SK-N-MC (cell line): ENCODE results near the gene ESPN.

Experiments
- DNase-seq: peaks from one replicate; pipeline ENCODE4 v3.0.0-alpha.2; 2011; ENCODE audit warnings: low read depth, low spot score
- H3K27ac ChIP-seq: fragments of 200-600 bp; sonication (generic); 2 replicates; pipeline ENCODE4 v1.5.1; 2016; ENCODE audit warnings: mixed run types
- H3K36me3 ChIP-seq: fragments of 200-600 bp; sonication (generic); 2 replicates; pipeline ENCODE4 v1.6.1; 2017; ENCODE audit warnings: antibody characterized with exemption, low read length, mixed read lengths; ENCODE audit not compliant: insufficient read depth
- H3K4me3 ChIP-seq: fragments of 200-600 bp; sonication (generic); 2 replicates; pipeline ENCODE4 v1.5.1; 2016
- H3K9ac ChIP-seq: fragments of 200-600 bp; sonication (generic); 2 replicates; pipeline ENCODE4 v1.8.0; 2017; ENCODE audit warnings: mixed run types, mixed read lengths; ENCODE audit not compliant: insufficient read length
- H3K9me3 ChIP-seq: fragments of 200-600 bp; sonication (generic); 2 replicates; pipeline ENCODE4 v1.6.1; 2017; ENCODE audit warnings: low read depth, mild to moderate bottlenecking, antibody characterized with exemption, low read length, moderate library complexity, mixed read lengths
- EZH2 ChIP-seq: fragments of 200-600 bp; sonication (generic); IDR thresholded peaks from one replicate; pipeline ENCODE4 v1.6.1; 2017; ENCODE audit warnings: antibody characterized with exemption
- FOXP2 ChIP-seq: optimal IDR thresholded peaks from 2 replicates; pipeline ENCODE3; 2011; ENCODE audit warnings: mild to moderate bottlenecking, moderate library complexity; ENCODE audit not compliant: insufficient read depth; ENCODE audit errors: extremely low read length, control extremely low read depth
- POLR2AphosphoS5 ChIP-seq: IDR thresholded peaks from 2 replicates; pipeline ENCODE4 v1.6.1; 2012; ENCODE audit warnings: mild to moderate bottlenecking, low read depth, low read length, borderline replicate concordance

ESPN gene

GRCh38 chr1:6399294-6399693 lies 25.3 kb upstream of the ESPN start:
- TF ChIP-seq EZH2 = no peak
- Histone ChIP-seq H3K36me3 (no peaks in the 10 kb centered on the region), H3K9ac (no peak overlapping the region), H3K27ac (no peak overlapping the region), H3K9me3 (no peaks in the 10 kb centered on the region), H3K4me3 (no peak overlapping the region)
- no peak for DNase-seq

DNA sequence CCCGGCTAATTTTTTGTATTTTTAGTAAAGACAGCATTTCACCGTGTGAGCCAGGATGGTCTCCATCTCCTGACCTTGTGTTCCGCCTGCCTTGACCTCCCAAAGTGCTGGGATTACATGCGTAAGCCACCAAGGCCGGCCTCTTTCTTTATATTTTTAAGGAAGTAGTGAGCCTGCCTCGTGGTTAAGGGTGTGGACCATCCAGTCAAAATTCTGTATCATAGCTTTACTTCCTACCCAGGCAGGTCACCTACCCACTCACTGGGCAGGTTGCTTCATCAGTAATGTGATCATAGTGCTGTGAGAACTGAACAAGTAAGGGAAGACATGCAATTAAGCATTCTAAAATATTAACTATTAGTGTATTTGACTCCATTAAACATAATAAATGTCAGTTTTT lies 22.9 kb upstream of the ESPN start:
- no peak overlapping the region for H3K4me3 ChIP-seq
- no peaks in the 10 kb centered on the region for H3K9me3 ChIP-seq
- no peak overlapping the region for H3K9ac ChIP-seq
- no peak for TF ChIP-seq FOXP2
- no peak for TF ChIP-seq EZH2
- no peak for TF ChIP-seq POLR2AphosphoS5
- H3K36me3 ChIP-seq = no peaks in the 10 kb centered on the region
- DNase-seq = no peak
- no peak overlapping the region for H3K27ac ChIP-seq

DNA sequence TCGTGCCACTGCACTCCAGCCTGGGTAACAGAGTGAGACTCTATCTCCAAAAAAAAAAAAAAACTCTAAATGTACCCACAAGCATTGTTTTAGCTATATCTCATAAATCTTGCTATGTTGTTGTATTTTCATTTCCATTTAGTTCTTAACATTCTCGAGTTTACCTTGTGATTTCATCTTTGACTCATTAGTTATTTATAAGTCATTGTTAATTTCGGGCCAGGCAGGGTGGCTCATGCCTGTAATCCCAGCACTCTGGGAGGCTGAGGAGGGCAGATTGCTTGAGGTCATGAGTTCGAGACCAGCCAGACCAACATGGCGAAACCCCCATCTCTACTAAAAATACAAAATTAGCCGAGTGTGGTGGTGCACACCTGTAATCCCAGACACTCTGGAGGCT lies 16.6 kb upstream of the ESPN start:
- Histone ChIP-seq H3K9ac (no peak overlapping the region), H3K4me3 (no peak overlapping the region), H3K9me3 (no peaks in the 10 kb centered on the region), H3K36me3 (no peaks in the 10 kb centered on the region), H3K27ac (no peak overlapping the region)
- DNase-seq = no peak
- no peak for TF ChIP-seq POLR2AphosphoS5

- Histone ChIP-seq H3K9me3 (no peaks in the 10 kb centered on the region), H3K36me3 (no peaks in the 10 kb centered on the region), H3K4me3 (no peak overlapping the region), H3K27ac (no peak overlapping the region), H3K9ac (no peak overlapping the region)
- DNase-seq = no peak
- TF ChIP-seq POLR2AphosphoS5 (no peak), FOXP2 (no peak), EZH2 (no peak)
Observed at GRCh38 chr1:6409053-6409452, 15.5 kb upstream of the ESPN start.

DNA sequence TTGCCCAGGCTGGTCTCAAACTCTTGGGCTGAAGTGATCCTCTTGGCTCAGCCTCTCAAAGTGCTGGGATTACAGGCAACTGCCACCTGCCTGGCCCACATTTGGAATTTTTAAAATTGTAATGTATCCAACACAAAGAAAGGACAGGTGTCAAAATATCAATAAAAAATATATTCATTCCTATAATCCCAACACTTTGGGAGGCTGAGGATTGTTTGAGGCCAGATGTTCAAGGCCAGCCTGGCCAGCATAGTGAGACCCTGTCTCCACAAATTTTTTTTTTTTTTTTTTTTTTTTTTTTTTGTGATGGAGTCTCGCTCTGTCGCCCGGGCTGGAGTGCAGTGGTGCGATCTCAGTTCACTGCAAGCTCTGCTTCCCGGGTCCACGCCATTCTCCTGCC lies 14.8 kb upstream of the ESPN start:
- Histone ChIP-seq H3K4me3 (no peak overlapping the region), H3K36me3 (no peaks in the 10 kb centered on the region), H3K9me3 (no peaks in the 10 kb centered on the region), H3K27ac (no peak overlapping the region), H3K9ac (no peak overlapping the region)
- DNase-seq = no peak
- TF ChIP-seq FOXP2 (no peak), POLR2AphosphoS5 (no peak), EZH2 (no peak)

DNA sequence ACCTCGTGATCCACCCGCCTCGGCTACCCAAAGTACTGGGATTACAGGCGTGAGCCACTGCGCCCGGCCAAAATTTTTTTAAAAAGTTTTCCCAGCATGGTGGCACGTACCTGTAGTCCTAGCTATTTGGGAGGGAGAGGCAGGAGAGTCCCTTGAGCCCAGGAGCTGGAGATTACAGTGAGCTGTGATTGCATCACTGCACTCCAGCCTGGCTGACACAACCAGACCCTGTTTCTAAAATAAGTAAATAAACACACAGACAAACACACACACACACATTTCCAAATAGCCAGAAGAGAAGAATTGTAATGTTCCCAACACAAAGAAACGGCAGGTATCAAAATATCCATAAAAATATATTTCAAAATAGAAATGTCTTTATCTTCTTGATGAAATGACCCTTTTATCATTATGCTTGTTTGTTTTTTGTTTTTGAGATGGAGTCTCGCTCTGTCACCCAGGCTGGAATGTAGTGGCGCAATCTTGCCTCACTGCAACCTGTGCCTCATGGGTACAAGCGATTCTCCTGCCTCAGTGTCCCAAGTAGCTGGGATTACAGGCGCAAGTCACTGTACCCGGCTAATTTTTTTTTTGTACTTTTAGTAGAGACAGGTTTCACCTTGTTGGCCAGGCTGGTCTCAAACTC lies 14.2 kb upstream of the ESPN start:
- no peaks in the 10 kb centered on the region for H3K9me3 ChIP-seq
- no peak overlapping the region for H3K4me3 ChIP-seq
- no peak overlapping the region for H3K27ac ChIP-seq
- no peak overlapping the region for H3K9ac ChIP-seq
- DNase-seq = no peak
- no peak for TF ChIP-seq EZH2
- TF ChIP-seq FOXP2 = no peak
- H3K36me3 ChIP-seq = no peaks in the 10 kb centered on the region

DNA sequence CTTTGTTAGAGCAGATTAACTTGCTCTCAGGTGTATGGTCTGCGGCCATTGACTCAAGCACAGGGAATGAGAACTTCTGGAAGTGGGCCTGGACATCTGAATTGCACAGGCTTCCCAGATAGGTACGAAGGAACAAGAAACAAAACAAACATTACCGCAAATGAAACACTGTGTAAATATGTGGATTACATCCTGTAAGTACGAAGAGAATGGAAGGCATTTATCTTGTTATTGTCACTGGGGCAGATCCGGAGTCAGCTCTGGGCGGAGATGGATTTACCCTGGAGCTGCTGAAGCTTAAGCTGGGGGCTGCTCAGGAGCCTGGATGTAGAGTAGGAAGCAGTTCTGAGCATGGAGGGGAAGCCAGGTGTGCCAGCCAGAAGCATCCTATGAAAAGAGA lies 11.7 kb upstream of the ESPN start:
- H3K9ac ChIP-seq = no peak overlapping the region
- DNase-seq = no peak
- no peak for TF ChIP-seq EZH2
- TF ChIP-seq POLR2AphosphoS5 = no peak
- no peak for TF ChIP-seq FOXP2

GRCh38 chr1:6414443-6414844 lies 10.1 kb upstream of the ESPN start:
- Histone ChIP-seq H3K27ac (no peak overlapping the region), H3K9ac (no peak overlapping the region), H3K4me3 (no peak overlapping the region), H3K36me3 (no peaks in the 10 kb centered on the region), H3K9me3 (no peaks in the 10 kb centered on the region)
- no peak for DNase-seq
- TF ChIP-seq EZH2 (no peak), FOXP2 (no peak), POLR2AphosphoS5 (no peak)

More for the DNA sequence above, 11.7 kb upstream of the ESPN start:
- H3K36me3 ChIP-seq = no peaks in the 10 kb centered on the region
- H3K27ac ChIP-seq = no peak overlapping the region
- H3K9me3 ChIP-seq = no peaks in the 10 kb centered on the region
- no peak overlapping the region for H3K4me3 ChIP-seq

DNA sequence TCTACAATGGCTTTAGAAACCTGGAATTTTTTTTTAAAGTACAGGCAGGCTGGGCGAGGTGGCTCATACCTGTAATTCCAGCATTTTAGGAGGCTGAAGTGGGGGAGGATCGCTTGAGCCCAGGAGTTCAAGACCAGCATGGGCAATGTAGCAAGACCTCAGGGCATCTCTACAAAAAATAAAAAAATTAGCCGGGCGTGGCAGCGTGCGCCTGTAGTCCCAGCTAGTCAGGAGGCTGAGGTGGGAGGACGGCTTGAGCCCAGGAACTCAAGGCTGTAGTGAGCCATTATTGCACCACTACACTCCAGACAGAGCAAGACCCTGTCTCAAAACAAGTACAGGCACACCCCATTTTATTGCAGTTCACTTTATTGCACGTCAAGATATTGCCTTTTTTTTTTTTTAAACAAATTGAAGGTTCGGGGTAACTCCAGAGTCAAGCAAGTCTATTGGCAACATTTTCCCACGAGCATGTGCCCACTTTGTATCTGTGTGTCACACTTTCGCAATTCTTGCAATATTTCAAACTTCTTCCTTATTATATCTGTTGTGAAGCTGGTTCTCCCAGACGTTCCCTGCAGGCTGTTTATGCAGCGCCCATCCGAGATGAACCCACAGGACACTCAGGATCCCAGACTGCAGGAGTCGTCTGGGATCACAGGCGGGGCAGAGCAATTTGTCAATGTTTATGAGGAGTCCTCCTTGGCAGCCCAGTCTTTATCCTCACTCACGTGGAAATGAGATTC lies 9.5 kb upstream of the ESPN start:
- H3K9ac ChIP-seq = no peak overlapping the region
- H3K4me3 ChIP-seq = no peak overlapping the region
- no peak overlapping the region for H3K27ac ChIP-seq

More for the DNA sequence above, 9.5 kb upstream of the ESPN start:
- Histone ChIP-seq H3K36me3 (no peaks in the 10 kb centered on the region), H3K9me3 (no peaks in the 10 kb centered on the region)
- no peak for TF ChIP-seq EZH2
- TF ChIP-seq POLR2AphosphoS5 = no peak
- no peak for TF ChIP-seq FOXP2
- no peak for DNase-seq
